ENCODE results near the gene LMTK3.

The LMTK3 gene

DNA sequence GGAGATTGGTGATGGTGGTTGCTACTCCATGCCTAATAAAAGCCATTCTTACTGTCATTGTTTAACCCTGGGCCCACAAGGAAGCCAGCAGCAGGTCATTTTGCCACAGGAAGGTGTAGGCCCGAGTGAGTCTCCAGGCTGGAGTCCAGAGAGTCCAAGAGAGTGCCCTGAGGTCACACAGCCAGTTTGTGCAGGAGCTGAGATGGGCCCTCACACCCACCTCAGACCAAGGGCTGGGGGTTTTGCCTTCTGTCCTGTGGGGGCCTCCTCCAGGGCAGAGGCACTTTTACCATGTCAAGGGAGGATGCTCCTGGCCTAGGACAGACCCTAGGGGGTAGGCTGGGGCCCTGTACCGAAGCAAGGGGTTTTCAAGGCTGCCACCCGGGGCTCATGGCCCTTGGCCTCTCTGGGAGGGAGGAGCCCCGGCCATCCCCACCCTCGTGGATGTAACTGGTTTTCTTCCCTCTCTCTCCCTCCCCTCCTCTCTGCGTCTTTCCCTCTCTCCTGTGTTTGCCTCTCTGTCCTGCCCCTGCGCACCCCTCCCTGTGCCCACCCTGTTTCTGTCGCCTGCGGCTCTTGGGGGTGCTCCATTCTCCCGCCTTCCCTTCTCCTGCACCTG, 34.5 kb downstream of the LMTK3 start:
- no peak for TF ChIP-seq CEBPB (IDR thresholded peaks at IDR 0.05)

- TF ChIP-seq FOXM1 (IDR thresholded peaks at IDR 0.05; ENCODE audit: borderline replicate concordance, low read depth) (no peak), TAF1 (IDR thresholded peaks at IDR 0.05; ENCODE audit: low read depth) (no peak), EGR1 (IDR thresholded peaks at IDR 0.05) (no peak), ZBTB7A (IDR thresholded peaks at IDR 0.05; ENCODE audit: low read depth) (no peak), TCF12 (IDR thresholded peaks at IDR 0.05; ENCODE audit: low read depth) (no peak), TEAD4 (IDR thresholded peaks at IDR 0.05) (no peak)
- TF ChIP-seq, protein P1, sequence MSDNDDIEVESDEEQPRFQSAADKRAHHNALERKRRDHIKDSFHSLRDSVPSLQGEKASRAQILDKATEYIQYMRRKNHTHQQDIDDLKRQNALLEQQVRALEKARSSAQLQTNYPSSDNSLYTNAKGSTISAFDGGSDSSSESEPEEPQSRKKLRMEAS (IDR thresholded peaks at IDR 0.05) = no peak
- TF ChIP-seq, protein P2, sequence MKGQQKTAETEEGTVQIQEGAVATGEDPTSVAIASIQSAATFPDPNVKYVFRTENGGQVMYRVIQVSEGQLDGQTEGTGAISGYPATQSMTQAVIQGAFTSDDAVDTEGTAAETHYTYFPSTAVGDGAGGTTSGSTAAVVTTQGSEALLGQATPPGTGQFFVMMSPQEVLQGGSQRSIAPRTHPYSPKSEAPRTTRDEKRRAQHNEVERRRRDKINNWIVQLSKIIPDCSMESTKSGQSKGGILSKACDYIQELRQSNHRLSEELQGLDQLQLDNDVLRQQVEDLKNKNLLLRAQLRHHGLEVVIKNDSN (IDR thresholded peaks at IDR 0.05) = no peak
These were observed 35.5 kb downstream of the LMTK3 start for GRCh38 chr19:48476176-48476575.

DNA sequence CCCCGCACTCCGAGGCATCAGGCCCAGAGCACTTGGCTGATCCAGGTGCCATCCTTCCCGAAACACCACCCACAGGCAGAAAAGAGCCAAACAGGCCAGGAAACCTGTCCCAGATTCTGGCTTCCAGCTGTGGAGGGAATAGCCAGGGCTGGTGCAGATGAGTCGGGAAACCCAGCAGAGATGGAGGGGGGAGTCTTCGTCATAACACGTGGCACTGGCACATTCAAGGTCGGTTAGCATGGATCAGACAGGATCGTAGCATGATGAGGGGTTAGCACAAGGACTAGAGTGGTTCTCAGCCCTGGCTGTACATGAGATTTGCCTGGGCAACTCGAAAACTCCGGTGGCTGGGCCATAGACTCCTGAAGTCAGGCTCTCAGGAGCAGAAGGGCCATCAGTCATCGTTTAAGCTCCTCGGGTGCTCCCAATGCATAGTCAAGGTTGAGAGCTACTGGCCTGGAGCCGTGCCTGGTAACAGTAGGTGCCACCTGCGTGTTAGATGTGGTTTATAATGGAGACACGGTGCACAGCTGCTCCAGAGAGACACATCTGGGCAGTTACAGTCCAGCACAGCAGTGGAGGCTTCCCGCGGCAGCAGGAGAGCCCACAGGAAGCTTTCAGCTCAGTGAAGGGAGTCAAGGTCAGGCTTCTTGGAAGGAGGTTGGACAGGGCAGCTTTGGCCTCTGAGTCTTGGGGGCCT, 36.1 kb downstream of the LMTK3 start:
- TF ChIP-seq RAD21 (IDR thresholded peaks at IDR 0.05; ENCODE audit: low read depth) (no peak), YY1 (IDR thresholded peaks at IDR 0.05; ENCODE audit: low read depth) (no peak), CREB1 (IDR thresholded peaks at IDR 0.05; ENCODE audit: low read depth) (no peak), EGR1 (IDR thresholded peaks at IDR 0.05) (no peak), TEAD4 (IDR thresholded peaks at IDR 0.05) (no peak), NFIC (IDR thresholded peaks at IDR 0.05) (no peak)
- TF ChIP-seq, protein P2 (IDR thresholded peaks at IDR 0.05) = no peak

DNA sequence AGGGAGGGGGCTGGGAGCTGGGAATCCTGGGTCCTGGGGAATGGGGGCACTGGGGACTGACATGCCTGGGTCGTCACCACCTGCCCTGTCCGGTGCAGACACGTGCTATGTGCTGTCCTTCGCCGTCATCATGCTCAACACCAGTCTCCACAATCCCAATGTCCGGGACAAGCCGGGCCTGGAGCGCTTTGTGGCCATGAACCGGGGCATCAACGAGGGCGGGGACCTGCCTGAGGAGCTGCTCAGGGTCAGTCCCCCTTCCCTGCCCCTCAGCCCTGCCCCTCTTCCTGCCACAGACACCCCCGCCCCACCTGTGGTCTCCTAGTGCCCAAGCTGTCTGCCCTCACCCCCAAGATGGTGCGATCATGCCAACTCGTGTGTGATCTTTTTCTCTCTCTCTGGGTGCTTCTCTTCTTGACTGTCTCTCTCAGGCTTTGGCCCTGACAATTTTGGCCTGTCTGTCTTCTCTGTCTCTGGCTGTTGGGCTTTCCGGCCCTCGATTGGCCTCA, 37.5 kb downstream of the LMTK3 start:
- no peak for TF ChIP-seq RAD21 (IDR thresholded peaks at IDR 0.05; ENCODE audit: low read depth)
- TF ChIP-seq, protein P2 (IDR thresholded peaks at IDR 0.05) = no peak
- no peak for TF ChIP-seq EP300 (IDR thresholded peaks at IDR 0.05; ENCODE audit: borderline replicate concordance)
- TF ChIP-seq CREB1 (IDR thresholded peaks at IDR 0.05; ENCODE audit: low read depth) = no peak
- TF ChIP-seq ZBTB7A (IDR thresholded peaks at IDR 0.05; ENCODE audit: low read depth) = no peak
- no peak for TF ChIP-seq CEBPB (IDR thresholded peaks at IDR 0.05)
- TF ChIP-seq NFIC (IDR thresholded peaks at IDR 0.05) = no peak
- TF ChIP-seq TCF12 (IDR thresholded peaks at IDR 0.05; ENCODE audit: low read depth) = no peak
- TF ChIP-seq, protein P1 (IDR thresholded peaks at IDR 0.05) = no peak
- no peak for TF ChIP-seq FOXM1 (IDR thresholded peaks at IDR 0.05; ENCODE audit: borderline replicate concordance, low read depth)
- TF ChIP-seq TAF1 (IDR thresholded peaks at IDR 0.05; ENCODE audit: low read depth) = no peak

DNA sequence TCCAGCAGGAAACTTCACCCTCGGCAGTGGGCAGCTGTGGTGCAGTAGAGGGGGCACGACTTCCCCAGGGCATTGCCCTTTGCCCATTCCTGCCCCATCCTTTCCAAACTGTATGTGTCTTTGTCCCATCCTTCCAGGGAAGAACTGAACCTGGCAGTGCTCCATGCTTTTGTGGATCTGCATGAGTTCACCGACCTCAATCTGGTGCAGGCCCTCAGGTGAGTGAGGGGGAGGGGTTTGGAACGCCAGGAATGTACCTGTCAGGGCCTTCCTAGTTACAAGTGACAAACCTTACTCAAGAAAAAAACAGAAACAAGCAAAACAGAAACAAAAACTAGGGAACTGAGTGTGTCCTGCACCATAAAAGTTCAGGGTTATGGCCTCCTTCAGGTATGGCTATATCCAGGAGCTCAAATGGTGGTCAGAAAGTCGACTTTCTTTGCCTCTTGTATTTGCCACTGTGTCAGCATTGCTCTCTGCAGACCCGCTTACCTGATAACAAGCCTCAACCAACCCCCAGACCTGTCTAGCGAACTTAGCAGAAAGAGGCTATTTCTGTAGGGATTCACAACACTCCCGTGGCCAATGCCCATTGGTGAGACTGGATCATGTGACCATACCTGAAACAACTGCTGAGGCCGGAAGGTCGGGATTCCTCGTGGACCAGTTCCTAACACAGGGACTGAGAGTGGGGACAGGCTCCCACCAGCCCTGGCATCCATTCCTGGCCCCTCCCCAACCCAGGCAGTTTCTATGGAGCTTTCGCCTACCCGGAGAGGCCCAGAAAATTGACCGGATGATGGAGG, 38.3 kb downstream of the LMTK3 start:
- TF ChIP-seq TCF12 (IDR thresholded peaks at IDR 0.05; ENCODE audit: low read depth) (no peak), TEAD4 (IDR thresholded peaks at IDR 0.05) (0 out of 2 replicates have a peak, but pooled peaks have one; percentile 32)
- TF ChIP-seq, protein P2 (IDR thresholded peaks at IDR 0.05) = 0 out of 2 replicates have a peak, but pooled peaks have one; percentile 39

- TF ChIP-seq CEBPB (IDR thresholded peaks at IDR 0.05) = no peak
- no peak for TF ChIP-seq NFIC (IDR thresholded peaks at IDR 0.05)
- no peak for TF ChIP-seq TAF1 (IDR thresholded peaks at IDR 0.05; ENCODE audit: low read depth)
- no peak for TF ChIP-seq ZBTB7A (IDR thresholded peaks at IDR 0.05; ENCODE audit: low read depth)
- TF ChIP-seq EGR1 (IDR thresholded peaks at IDR 0.05) = no peak
- TF ChIP-seq, protein P1 (IDR thresholded peaks at IDR 0.05) = no peak
- no peak for TF ChIP-seq REST (IDR thresholded peaks at IDR 0.05; ENCODE audit: low read depth)
These were observed 39.8 kb downstream of the LMTK3 start for GRCh38 chr19:48471836-48472235.
